ENCODE results near the gene DMD. TPM values are rescaled to one million over a fixed set of nuclear protein-coding genes. Genes with fewer than 3 reads are reported as not detected.

Gene DMD
- polyA plus RNA-seq, 3 donors: 0.23 TPM; not detected in 2

DNA sequence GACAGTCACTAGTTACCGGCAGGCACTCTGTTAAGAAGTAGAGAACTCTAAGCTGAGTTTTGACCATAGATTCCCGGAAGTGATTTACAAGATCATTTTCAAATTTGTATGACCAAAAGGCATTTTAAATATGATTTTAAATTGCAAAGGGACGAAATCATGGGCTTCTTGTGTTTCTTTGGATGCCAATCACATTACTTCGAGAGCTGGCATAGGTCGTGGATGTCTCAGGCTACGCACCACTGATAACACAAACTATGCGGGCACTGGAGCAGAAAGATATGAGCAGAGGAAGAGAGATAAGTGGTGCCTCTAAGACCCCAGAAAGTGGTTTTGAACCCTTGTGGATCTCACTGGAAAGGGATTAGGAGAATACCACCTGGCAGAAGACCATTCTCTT is 1845.3 kb downstream of the DMD start:
- TF ChIP-seq, protein P1, sequence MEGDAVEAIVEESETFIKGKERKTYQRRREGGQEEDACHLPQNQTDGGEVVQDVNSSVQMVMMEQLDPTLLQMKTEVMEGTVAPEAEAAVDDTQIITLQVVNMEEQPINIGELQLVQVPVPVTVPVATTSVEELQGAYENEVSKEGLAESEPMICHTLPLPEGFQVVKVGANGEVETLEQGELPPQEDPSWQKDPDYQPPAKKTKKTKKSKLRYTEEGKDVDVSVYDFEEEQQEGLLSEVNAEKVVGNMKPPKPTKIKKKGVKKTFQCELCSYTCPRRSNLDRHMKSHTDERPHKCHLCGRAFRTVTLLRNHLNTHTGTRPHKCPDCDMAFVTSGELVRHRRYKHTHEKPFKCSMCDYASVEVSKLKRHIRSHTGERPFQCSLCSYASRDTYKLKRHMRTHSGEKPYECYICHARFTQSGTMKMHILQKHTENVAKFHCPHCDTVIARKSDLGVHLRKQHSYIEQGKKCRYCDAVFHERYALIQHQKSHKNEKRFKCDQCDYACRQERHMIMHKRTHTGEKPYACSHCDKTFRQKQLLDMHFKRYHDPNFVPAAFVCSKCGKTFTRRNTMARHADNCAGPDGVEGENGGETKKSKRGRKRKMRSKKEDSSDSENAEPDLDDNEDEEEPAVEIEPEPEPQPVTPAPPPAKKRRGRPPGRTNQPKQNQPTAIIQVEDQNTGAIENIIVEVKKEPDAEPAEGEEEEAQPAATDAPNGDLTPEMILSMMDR (IDR thresholded peaks at IDR 0.05): no peak
- H3K9me3 Mint-ChIP-seq: peaks cover 0 to 6% (median 0%) of the 10 kb centered on the region in 7 donors
- H3K36me3 Mint-ChIP-seq: no peaks in the 10 kb centered on the region
- Histone ChIP-seq H3K9ac (ENCODE audit: insufficient read depth, low read length, poor library complexity, severe bottlenecking) (no peak overlapping the region), H3K4me2 (replicated peaks; ENCODE audit: extremely low read depth, low read length, poor library complexity, severe bottlenecking) (no peak overlapping the region), H3K27ac (ENCODE audit: low read depth in 1 of 2, low read length in 2 of 2) (no peak overlapping the region), H3K79me2 (ENCODE audit: insufficient read depth, low read length) (no peaks in the 10 kb centered on the region), H3K9me3 (replicated peaks in 1 of 2; ENCODE audit: control insufficient read depth in 1 of 2, insufficient read depth in 1 of 2, low read length in 2 of 2) (no peaks in the 10 kb centered on the region), H3K4me3 (replicated peaks in 1 of 3; ENCODE audit: low read depth in 2 of 3, low read length in 3 of 3) (no peak overlapping the region), H3K36me3 (replicated peaks in 1 of 2; ENCODE audit: control insufficient read depth in 1 of 2, insufficient read depth in 2 of 2, low read length in 2 of 2) (no peaks in the 10 kb centered on the region), H4K20me1 (ENCODE audit: insufficient read depth, low read length) (no peaks in the 10 kb centered on the region), H3K27me3 (ENCODE audit: control insufficient read depth in 2 of 2, insufficient read depth in 2 of 2, low read length in 2 of 2) (no peaks in the 10 kb centered on the region), H3K4me1 (ENCODE audit: control insufficient read depth in 1 of 2, insufficient read depth in 2 of 2, low read length in 2 of 2) (no peaks in the 10 kb centered on the region), H2AFZ (ENCODE audit: insufficient read depth, low read depth, low read length, poor library complexity, severe bottlenecking) (no peak overlapping the region)
- H3K4me1 Mint-ChIP-seq: no peaks in the 10 kb centered on the region
- no peak overlapping the region for H3K4me3 Mint-ChIP-seq
- no peaks in the 10 kb centered on the region for H3K27me3 Mint-ChIP-seq (ENCODE audit: low read depth in 3 of 3)
- DNase-seq: no peak
- 40% methylated on average over 1 of the region's 7 CpGs for WGBS (ENCODE audit: insufficient coverage)
- H3K27ac Mint-ChIP-seq: no peak overlapping the region
- intact Hi-C loops (cut with micrococcal nuclease): no loop called here

DNA sequence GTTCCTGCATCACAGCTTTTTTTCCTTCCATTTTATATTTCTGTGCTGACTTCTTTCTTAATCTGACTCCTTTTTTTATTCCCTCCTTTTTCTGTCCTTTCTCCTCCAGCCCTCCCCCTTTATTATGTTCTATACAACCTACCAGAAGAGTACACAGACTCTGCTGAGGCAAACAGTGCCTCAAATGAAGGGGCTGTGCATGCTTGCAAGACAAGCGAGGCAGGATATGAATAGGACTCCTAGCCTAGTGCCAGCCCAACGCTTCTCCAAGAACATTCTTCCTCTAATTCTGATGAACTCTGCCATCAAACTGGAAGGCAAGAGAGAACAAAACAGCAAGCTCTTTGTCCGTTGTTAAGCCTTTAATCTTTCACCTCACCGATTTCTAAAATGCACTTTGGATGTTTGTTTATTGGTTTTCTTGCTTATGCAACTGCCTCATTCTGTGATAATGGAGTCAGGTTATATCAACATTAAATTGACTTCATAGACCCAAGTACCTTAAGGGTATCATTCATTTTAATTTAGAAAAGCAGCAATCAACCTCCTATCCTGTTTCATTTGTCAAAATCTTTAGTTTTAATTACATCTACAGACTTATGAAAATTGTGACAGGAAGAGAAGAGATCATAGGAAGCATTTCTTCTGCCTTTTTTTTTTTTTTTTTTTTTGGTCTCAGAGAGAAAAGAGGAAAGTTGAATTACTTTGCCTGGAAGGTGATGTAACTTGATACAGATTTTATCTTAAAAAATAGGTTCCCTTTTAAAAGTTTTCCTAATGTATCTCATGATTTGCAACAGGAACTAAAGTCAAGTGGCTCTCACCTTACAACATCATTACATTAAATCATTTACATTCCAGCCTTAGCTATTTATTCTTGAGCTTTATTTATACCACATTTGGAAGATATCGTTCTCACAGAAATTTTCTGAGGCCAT is 1854.8 kb downstream of the DMD start:
- Histone ChIP-seq H3K79me2 (ENCODE audit: insufficient read depth, low read length) (no peaks in the 10 kb centered on the region), H4K20me1 (ENCODE audit: insufficient read depth, low read length) (no peaks in the 10 kb centered on the region), H3K36me3 (replicated peaks in 1 of 2; ENCODE audit: control insufficient read depth in 1 of 2, insufficient read depth in 2 of 2, low read length in 2 of 2) (no peaks in the 10 kb centered on the region), H3K4me2 (replicated peaks; ENCODE audit: extremely low read depth, low read length, poor library complexity, severe bottlenecking) (no peak overlapping the region), H3K27ac (ENCODE audit: low read depth in 1 of 2, low read length in 2 of 2) (no peak overlapping the region), H3K9ac (ENCODE audit: insufficient read depth, low read length, poor library complexity, severe bottlenecking) (no peak overlapping the region), H3K4me1 (ENCODE audit: control insufficient read depth in 1 of 2, insufficient read depth in 2 of 2, low read length in 2 of 2) (no peaks in the 10 kb centered on the region), H3K9me3 (replicated peaks in 1 of 2; ENCODE audit: control insufficient read depth in 1 of 2, insufficient read depth in 1 of 2, low read length in 2 of 2) (no peaks in the 10 kb centered on the region), H3K4me3 (replicated peaks in 1 of 3; ENCODE audit: low read depth in 2 of 3, low read length in 3 of 3) (no peak overlapping the region), H2AFZ (ENCODE audit: insufficient read depth, low read depth, low read length, poor library complexity, severe bottlenecking) (no peak overlapping the region), H3K27me3 (ENCODE audit: control insufficient read depth in 2 of 2, insufficient read depth in 2 of 2, low read length in 2 of 2) (no peaks in the 10 kb centered on the region)
- no peaks in the 10 kb centered on the region for H3K4me1 Mint-ChIP-seq
- no peak for DNase-seq
- H3K4me3 Mint-ChIP-seq: no peak overlapping the region
- H3K27me3 Mint-ChIP-seq (ENCODE audit: low read depth in 3 of 3): peaks cover 0 to 2% (median 0%) of the 10 kb centered on the region in 3 donors
- no peaks in the 10 kb centered on the region for H3K36me3 Mint-ChIP-seq
- WGBS (ENCODE audit: insufficient coverage): no CpG with 5 or more reads among the region's 5 CpGs
- TF ChIP-seq, protein P1 (IDR thresholded peaks at IDR 0.05): no peak
- H3K27ac Mint-ChIP-seq: no peak overlapping the region
- intact Hi-C loops (cut with micrococcal nuclease): no loop called here
- H3K9me3 Mint-ChIP-seq: peaks cover 0 to 5% (median 0%) of the 10 kb centered on the region in 7 donors

Data from CD14-positive monocyte (primary cell).